Measurements from ENCODE around the gene UST.
A peak's percentile ranks its signal among the peaks of the same experiment; 100 is the strongest.
"Not testable (repeated sequence)": the region's sequence is repeated elsewhere in the genome, so short reads cannot be mapped to it uniquely, and the experiment has no call there.

Gene UST

GRCh38 chr6:148837941-148838340, 91.1 kb downstream of the UST start:
- DNase-seq (ENCODE audit: low read depth), result no peak

GRCh38 chr6:148839044-148839443, 92.2 kb downstream of the UST start:
- no peak for DNase-seq (ENCODE audit: low read depth)

DNA sequence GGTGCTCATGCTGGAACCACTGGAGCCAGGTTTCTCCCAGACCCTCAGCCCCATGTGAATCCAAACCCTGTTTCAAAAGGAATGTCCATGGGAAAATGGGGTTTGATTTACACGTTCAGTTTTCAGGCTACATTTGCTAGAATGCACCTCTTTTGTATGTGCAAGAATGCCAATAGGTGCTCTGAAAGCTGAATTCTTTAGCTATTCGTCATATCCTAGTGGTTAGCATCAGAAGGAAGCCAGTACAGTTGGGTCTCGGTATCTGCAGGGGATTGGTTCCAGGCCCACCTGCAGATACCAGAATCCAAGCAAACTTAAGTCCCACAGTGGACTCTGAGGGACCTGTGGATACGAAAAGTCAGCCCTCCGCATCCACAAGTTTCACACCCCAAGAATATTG, 93.4 kb downstream of the UST start:
- DNase-seq (ENCODE audit: low read depth), result no peak

- DNase-seq (ENCODE audit: low read depth), result no peak
Measured at GRCh38 chr6:148842296-148843019, 95.6 kb downstream of the UST start.

GRCh38 chr6:148845464-148845863, 98.6 kb downstream of the UST start:
- DNase-seq (ENCODE audit: low read depth), result no peak

- DNase-seq (ENCODE audit: low read depth), result no peak
Measured at GRCh38 chr6:148846778-148847761, 100.2 kb downstream of the UST start.

GRCh38 chr6:148848915-148849314, 102.1 kb downstream of the UST start:
- no peak for DNase-seq (ENCODE audit: low read depth)

- DNase-seq (ENCODE audit: low read depth), result not testable (repeated sequence)
Measured at GRCh38 chr6:148849449-148849848, 102.6 kb downstream of the UST start.

DNA sequence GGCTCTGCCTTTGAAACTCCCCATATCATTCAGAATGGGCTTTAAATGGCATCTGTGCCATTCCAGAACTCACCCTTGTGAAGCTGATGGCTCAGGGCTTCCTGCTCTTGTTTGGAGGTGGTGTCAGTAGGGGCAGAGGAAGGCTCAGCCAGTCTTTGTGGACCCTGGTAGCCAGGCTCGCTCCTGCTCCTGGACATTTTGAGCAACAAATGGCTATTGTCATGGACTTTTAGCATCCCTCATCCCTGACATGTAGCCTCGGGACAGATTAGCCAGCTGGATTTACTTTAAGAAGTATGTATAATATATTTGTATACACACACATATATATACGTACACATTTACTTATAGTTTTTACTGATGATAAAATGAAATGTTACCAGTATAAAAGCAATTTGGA, 104.1 kb downstream of the UST start:
- no peak for DNase-seq (ENCODE audit: low read depth)

GRCh38 chr6:148851683-148852556, 105.1 kb downstream of the UST start:
- DNase-seq (ENCODE audit: low read depth), result no peak

DNA sequence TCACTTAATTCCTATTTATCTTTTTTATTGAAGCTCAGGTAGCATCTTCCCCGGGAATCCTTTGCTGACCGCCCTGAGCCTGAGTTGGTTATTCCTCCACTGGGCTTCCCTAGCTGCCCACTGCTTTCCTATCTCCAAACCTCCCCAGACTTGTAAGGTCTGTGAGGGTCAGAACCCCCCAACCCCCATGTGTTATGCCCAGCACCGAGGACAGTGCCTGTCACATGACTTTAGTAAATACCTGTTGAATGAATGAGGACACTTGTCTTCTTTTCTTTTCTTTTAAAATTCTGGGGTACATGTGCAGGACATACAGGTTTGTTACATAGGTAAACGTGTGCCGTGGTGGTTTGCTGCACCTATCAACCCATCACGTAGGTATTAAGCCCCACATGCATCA, 105.9 kb downstream of the UST start:
- no peak for DNase-seq (ENCODE audit: low read depth)

GRCh38 chr6:148853113-148853512, 106.3 kb downstream of the UST start:
- DNase-seq (ENCODE audit: low read depth), result not testable (repeated sequence)

DNA sequence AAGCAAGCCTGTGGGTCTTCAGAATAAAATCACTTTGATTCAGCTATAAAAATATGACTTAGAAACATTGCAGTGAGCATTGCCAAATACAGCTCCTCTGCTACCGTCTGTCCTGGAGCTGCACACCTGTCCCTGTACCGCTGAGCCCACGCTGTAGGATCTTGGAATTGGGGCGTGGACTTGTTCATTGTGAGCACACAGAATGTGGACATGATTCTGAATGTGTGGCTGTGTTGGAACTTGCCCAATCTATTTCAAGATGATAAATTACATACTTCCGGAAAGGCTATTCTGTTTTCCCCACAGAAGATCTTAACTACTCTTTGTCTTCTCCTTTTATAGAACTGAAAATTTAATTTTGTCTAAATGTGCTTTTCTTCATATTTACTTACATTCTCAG, 107.3 kb downstream of the UST start:
- DNase-seq (ENCODE audit: low read depth), result no peak

DNA sequence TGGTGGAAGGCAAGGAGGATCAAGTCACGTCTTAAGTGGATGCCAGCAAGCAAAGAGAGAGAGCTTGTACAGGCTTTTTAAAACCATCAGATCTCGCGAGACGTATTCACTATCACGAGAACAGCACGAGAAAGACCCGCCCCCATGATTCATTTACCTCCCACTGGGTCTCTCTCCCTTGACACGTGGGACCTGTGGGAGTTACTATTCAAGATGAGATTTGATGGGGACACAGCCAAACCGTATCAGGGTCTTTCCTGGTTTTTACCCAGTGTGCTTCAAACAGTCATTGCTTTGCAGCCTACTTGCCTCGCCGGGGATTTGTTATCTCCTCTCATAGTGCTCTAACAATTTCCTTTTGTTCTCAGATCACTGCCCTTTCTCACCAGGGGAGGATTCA, 108.2 kb downstream of the UST start:
- no peak for DNase-seq (ENCODE audit: low read depth)

GRCh38 chr6:148855744-148856143, 108.9 kb downstream of the UST start:
- no peak for DNase-seq (ENCODE audit: low read depth)

GRCh38 chr6:148857798-148858390, 111.1 kb downstream of the UST start:
- DNase-seq (ENCODE audit: low read depth), result peak; percentile 59

DNA sequence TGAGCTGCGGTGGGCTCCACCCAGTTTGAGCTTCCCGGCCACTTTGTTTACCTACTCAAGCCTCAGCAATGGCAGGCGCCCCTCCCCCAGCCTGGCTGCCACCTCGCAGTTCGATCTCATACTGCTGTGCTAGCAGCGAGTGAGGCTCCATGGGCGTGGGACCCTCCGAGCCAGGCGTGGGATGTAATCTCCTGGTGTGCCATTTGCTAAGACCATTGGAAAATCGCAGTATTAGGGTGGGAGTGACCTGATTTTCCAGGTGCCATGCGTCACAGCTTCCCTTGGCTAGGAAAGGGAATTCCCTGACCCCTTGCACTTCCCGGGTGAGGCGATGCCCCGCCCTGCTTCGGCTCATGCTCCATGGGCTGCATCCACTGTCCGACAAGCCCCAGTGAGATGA, 117.3 kb downstream of the UST start:
- DNase-seq (ENCODE audit: low read depth), result not testable (repeated sequence)

DNA sequence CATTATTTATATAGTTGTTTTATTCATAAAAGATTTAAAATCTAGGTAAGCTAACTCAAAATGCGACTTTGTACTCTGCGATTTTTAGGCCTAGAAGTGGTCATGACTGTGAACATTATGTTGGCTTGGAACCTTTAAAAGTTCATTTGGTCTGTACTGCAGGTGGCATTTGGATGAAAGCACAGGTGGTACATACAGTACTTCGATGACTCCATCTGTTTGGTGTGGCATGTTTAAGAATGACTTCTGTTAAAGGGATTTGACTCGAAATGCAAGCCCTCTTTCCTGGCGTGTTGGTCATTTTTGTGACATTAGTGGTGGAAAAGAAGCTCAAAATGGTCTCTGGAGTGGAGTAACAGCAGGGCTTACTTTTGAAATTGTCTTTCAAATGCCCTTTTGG, 118.1 kb downstream of the UST start:
- DNase-seq (ENCODE audit: low read depth), result no peak

GRCh38 chr6:148866657-148867268, 119.9 kb downstream of the UST start:
- no peak for DNase-seq (ENCODE audit: low read depth)

DNA sequence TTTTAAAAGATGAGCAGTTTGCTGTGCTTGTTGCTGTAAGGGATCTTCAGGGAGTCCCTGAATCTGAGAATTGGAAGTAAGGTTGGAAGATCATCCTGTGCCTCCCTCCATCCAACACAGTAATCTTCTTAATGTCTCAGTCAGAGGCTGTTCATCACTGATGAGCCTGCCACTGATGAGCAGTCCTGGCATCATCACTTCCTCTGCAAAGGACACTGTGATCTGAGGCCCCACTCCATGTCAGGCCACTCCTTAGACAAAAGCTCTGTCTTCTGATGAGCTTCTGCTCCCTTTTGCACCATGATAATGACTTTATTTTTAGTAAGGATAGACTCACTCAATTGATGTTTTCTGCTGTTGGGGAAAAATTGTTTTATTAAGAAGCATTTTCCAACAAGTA, 121.0 kb downstream of the UST start:
- DNase-seq (ENCODE audit: low read depth), result no peak

DNA sequence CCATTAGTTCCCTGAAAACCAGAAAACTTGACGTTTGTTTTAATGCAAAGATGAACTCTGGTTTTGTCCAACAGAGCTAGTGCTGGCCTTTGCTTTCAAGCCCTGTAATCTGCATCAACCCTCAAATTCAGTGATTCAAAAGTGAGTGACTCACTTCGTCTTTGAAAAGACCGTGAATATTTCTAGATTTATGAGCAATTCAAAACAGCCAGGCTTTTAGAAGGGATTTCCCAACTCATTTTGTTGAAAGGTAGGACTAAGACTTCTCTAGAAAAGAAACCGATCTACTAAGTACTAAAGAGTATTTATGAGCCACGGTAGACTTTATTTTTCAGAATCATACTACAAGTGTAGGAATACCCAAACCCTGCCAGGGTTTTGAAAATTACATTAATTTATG, 121.5 kb downstream of the UST start:
- peak; percentile 36 for DNase-seq (ENCODE audit: low read depth)

Measured in GM04503 (cell line).